Gastroesophageal sphincter (tissue), 4 donors: ENCODE measurements around the gene CLK3. TPM values are rescaled to one million over a fixed set of nuclear protein-coding genes. Genes with fewer than 3 reads are reported as not detected.

Experiments used
- ATAC-seq: fragments of 150-250 bp; one replicate; pipeline ENCODE4 v1.9.1; 2016; ENCODE audit warnings: mild to moderate bottlenecking, moderate library complexity
- H3K27ac ChIP-seq, 4 donors: fragments of 200-600 bp; sonication (generic) in 3 of 4; 1 replicate in 3 of 4; 2 replicates in 1 of 4; pipeline ENCODE4 v1.5.1; 2016 to 2019
- H3K27me3 ChIP-seq: fragments of 200-600 bp; sonication (generic); one replicate; pipeline ENCODE4 v1.5.1; 2019
- H3K36me3 ChIP-seq, 2 donors: fragments of 200-600 bp; sonication (generic); one replicate each; pipeline ENCODE4 v1.5.1; 2019; ENCODE audit warnings: control low read depth in 1 of 2
- H3K4me1 ChIP-seq, 3 donors: fragments of 200-600 bp; sonication (generic); 1 replicate in 2 of 3; 2 replicates in 1 of 3; pipeline ENCODE4 v1.5.1; 2016 to 2019; ENCODE audit warnings: control low read depth in 2 of 3
- H3K4me3 ChIP-seq, 2 donors: fragments of 200-600 bp; sonication (generic); one replicate each; pipeline ENCODE4 v1.5.1; 2019; ENCODE audit warnings: mild to moderate bottlenecking in 1 of 2, moderate library complexity in 1 of 2
- H3K9me3 ChIP-seq, 3 donors: fragments of 200-600 bp; sonication (generic); one replicate each; pipeline ENCODE4 v1.5.1; 2017 to 2019; ENCODE audit warnings: control low read depth in 2 of 3
- EP300 ChIP-seq: sonication (generic); formaldehyde crosslinking; IDR thresholded peaks from one replicate; pipeline ENCODE4 v1.6.1; 2017; ENCODE audit warnings: antibody characterized with exemption, mild to moderate bottlenecking
- POLR2A ChIP-seq, 2 donors: fragments of 450-650 bp; IDR thresholded peaks; one replicate each; pipeline ENCODE4 v1.6.1; 2017; ENCODE audit warnings: antibody characterized with exemption in 2 of 2, mild to moderate bottlenecking in 2 of 2, moderate library complexity in 1 of 2
- POLR2AphosphoS5 ChIP-seq: sonication (generic); formaldehyde crosslinking; IDR thresholded peaks from one replicate; pipeline ENCODE4 v1.6.1; 2017; ENCODE audit warnings: antibody characterized with exemption
- WGBS, 2 donors: methylation state at CpG; one replicate each; pipeline ENCODE4 v1.1.5; 2018; ENCODE audit warnings: low coverage in 1 of 2; 5-methylcytosine and 5-hydroxymethylcytosine counted together
- total RNA-seq, 4 donors: library from RNA; depleted of rRNA; stranded (reverse); fragments of >200 nt; gene quantifications; one replicate each; pipeline ENCODE4 v1.1.0, GENCODE V29; 2016
- TF ChIP-seq, protein P1 (sequence below), 4 experiments: fragments of 200-600 bp in 2 of 4; fragments of 450-650 bp in 2 of 4; sonication (generic) in 1 of 4; IDR thresholded peaks; one replicate each; pipeline ENCODE4 v1.5.1; 2017 to 2019; ENCODE audit warnings: antibody characterized with exemption in 4 of 4, mild to moderate bottlenecking in 2 of 4, moderate library complexity in 2 of 4

CLK3 gene
- total RNA-seq, 4 donors from 2014 or later, result 62.8 to 108 (median 82.5) TPM

DNA sequence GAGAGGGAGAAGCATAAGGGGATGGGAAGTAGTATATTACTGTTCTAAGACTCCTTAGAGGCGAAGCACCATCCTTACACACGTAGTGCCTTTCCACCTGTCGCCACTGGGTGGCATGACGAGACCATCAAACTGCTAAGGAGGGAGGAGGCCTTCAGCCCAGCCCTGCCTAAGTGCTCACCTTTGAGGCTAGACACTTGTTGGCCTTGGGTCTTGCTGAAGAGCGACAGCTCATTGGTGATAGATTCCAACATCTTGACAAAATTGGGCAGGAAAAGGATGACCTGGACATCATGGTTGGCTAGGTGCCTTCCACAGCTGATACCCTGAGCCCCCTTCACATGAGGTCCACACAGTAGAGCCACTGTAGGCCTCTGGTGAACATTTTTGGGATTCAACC, 19.6 kb downstream of the CLK3 start:
- ATAC-seq, result peak; percentile 63
- no peak for TF ChIP-seq POLR2AphosphoS5
- TF ChIP-seq, protein P1, sequence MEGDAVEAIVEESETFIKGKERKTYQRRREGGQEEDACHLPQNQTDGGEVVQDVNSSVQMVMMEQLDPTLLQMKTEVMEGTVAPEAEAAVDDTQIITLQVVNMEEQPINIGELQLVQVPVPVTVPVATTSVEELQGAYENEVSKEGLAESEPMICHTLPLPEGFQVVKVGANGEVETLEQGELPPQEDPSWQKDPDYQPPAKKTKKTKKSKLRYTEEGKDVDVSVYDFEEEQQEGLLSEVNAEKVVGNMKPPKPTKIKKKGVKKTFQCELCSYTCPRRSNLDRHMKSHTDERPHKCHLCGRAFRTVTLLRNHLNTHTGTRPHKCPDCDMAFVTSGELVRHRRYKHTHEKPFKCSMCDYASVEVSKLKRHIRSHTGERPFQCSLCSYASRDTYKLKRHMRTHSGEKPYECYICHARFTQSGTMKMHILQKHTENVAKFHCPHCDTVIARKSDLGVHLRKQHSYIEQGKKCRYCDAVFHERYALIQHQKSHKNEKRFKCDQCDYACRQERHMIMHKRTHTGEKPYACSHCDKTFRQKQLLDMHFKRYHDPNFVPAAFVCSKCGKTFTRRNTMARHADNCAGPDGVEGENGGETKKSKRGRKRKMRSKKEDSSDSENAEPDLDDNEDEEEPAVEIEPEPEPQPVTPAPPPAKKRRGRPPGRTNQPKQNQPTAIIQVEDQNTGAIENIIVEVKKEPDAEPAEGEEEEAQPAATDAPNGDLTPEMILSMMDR (IDR thresholded peaks at IDR 0.05), result peak; percentile 57 to 87 (median 85)
- no peak for TF ChIP-seq POLR2A (IDR thresholded peaks at IDR 0.05)
- Histone ChIP-seq H3K27ac (no peak overlapping the region), H3K27me3 (no peaks in the 10 kb centered on the region), H3K4me3 (no peak overlapping the region), H3K9me3 (no peaks in the 10 kb centered on the region), H3K4me1 (no peaks in the 10 kb centered on the region), H3K36me3 (peaks cover 0 to 100% of the 10 kb centered on the region in 2 donors)
- 0 to 20% methylated on average over 1 to 2 of the region's 5 CpGs for WGBS, 2 donors

DNA sequence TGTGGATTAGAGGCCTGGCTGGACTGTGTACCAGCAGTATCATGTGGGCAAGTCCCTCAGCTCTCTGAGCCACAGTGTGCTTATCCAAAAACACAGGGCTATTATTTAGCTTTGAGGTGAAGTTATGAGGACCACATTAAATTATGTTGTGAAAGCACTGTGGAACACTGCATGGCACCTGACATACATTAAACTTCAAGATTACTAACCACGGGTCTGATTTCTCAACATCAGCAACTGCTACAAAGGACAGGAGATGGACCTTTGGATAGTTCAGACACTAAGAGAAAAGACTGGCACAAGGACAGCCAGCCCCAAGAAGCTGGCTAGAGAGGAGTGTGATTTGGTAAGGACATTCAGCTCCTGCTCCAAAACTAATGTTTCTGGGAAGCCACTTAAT, 21.3 kb downstream of the CLK3 start:
- 70% methylated on average over 1 of the region's 1 CpG; no CpG with 5 or more reads in 1 of the 2 donors for WGBS, 2 donors
- Histone ChIP-seq H3K4me3 (no peak overlapping the region), H3K36me3 (peaks cover 0 to 99% of the 10 kb centered on the region in 2 donors)

DNA sequence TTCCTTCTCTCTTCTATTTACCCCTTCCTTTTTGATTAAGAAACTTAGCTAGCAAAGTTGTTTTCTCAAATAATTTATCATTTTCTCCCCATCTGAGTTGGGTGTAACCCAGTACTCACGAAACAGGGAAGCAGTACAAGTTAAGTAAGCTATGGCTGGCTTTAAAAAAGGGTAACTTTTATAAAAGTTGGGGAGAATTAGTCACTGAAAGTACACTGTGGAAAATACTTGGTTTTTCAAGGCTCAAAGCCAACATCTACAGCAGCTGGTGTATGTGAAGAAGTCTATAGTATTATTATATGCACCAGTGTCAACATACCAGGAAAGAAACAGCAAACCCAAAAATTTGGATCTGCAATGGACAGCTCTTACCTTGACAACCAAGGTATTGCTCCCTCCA, 25.5 kb downstream of the CLK3 start:
- Histone ChIP-seq H3K27ac (no peak overlapping the region), H3K9me3 (no peaks in the 10 kb centered on the region), H3K4me1 (peaks cover 0 to 18% (median 0%) of the 10 kb centered on the region in 3 donors), H3K36me3 (peaks cover 0 to 70% of the 10 kb centered on the region in 2 donors), H3K27me3 (no peaks in the 10 kb centered on the region), H3K4me3 (no peak overlapping the region)
- no peak for ATAC-seq
- TF ChIP-seq POLR2AphosphoS5 (no peak), EP300 (no peak), POLR2A (IDR thresholded peaks at IDR 0.05) (no peak)
- TF ChIP-seq, protein P1 (IDR thresholded peaks at IDR 0.05), result no peak
- WGBS, 2 donors, result 40 to 73% methylated on average over 1 of the region's 1 CpG

More for the DNA sequence above, 21.3 kb downstream of the CLK3 start:
- Histone ChIP-seq H3K4me1 (no peaks in the 10 kb centered on the region), H3K27me3 (no peaks in the 10 kb centered on the region), H3K9me3 (no peaks in the 10 kb centered on the region), H3K27ac (no peak overlapping the region)
- TF ChIP-seq POLR2AphosphoS5 (no peak), POLR2A (IDR thresholded peaks at IDR 0.05) (no peak), EP300 (no peak)
- TF ChIP-seq, protein P1 (IDR thresholded peaks at IDR 0.05), result no peak
- no peak for ATAC-seq

DNA sequence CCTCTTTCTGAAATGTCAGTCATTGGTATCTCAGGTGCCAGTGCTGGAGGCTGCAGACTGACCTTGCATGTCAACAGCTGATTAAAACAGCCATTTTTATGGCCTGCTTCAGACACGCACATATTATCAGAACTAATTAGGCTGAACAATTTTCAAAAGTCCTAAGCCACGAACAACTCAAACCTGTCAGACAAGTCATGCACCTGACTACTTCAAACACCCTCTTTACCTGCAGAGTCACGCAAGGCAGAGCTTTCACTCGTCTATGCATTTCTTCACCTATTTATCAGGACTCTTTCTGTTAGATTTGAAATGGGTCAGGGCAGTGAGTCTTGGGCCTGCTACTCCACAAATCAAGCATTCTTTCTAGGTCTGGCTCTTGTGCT, 26.7 kb downstream of the CLK3 start:
- ATAC-seq, result no peak
- peak overlapping the region in 1 of 4 donors; percentile 9 for H3K27ac ChIP-seq
- no peaks in the 10 kb centered on the region for H3K27me3 ChIP-seq
- H3K4me3 ChIP-seq, result no peak overlapping the region
- WGBS, 2 donors, result 81 to 82% methylated on average over 3 to 4 of the region's 4 CpGs
- H3K36me3 ChIP-seq, result peaks cover 0 to 64% of the 10 kb centered on the region in 2 donors
- peaks cover 0 to 18% (median 0%) of the 10 kb centered on the region in 3 donors for H3K4me1 ChIP-seq
- TF ChIP-seq, protein P1 (IDR thresholded peaks at IDR 0.05), result no peak
- TF ChIP-seq POLR2A (IDR thresholded peaks at IDR 0.05) (no peak), POLR2AphosphoS5 (no peak), EP300 (no peak)
- H3K9me3 ChIP-seq, result no peaks in the 10 kb centered on the region
